Activated naive CD8-positive, alpha-beta T cell (primary cell): ENCODE measurements around the gene SSBP2.
"Not testable (repeated sequence)": the region's sequence is repeated elsewhere in the genome, so short reads cannot be mapped to it uniquely, and the experiment has no call there.

Experiments
- H3K27ac Mint-ChIP-seq: one replicate; pipeline ENCODE4 v1.8.0; 2021; ENCODE audit warnings: mixed read lengths
- H3K27me3 Mint-ChIP-seq: one replicate; pipeline ENCODE4 v1.8.0; 2021; ENCODE audit warnings: mixed read lengths
- H3K36me3 Mint-ChIP-seq: one replicate; pipeline ENCODE4 v1.8.0; 2021; ENCODE audit warnings: mixed read lengths
- H3K4me1 Mint-ChIP-seq: one replicate; pipeline ENCODE4 v1.8.0; 2021; ENCODE audit warnings: low read depth, mixed read lengths
- H3K4me3 Mint-ChIP-seq: one replicate; pipeline ENCODE4 v1.8.0; 2021; ENCODE audit warnings: mild to moderate bottlenecking, mixed read lengths
- H3K9me3 Mint-ChIP-seq: one replicate; pipeline ENCODE4 v1.8.0; 2021; ENCODE audit warnings: low read depth, mixed read lengths

SSBP2 gene

DNA sequence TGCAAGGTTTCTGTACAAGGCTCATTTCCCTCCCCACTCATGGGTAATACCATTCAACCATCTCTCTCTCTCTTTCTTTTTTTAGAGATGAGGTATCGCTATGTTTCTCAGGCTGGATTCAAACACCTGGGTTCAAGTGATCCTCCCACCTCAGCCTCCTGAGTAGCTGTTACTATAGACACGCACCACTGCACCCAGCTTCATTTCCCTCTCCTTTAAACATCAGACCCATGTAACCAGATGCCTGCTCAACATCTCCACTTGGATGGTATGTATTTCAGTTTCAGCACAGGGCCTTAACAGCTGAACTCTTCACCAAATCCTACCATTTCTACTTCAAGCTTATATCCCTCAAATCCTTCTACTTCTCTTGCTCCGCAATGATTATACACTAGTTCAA is 117.4 kb downstream of the SSBP2 start:
- peaks cover 7% of the 10 kb centered on the region for H3K36me3 Mint-ChIP-seq
- no peaks in the 10 kb centered on the region for H3K4me1 Mint-ChIP-seq
- H3K4me3 Mint-ChIP-seq, result no peak overlapping the region
- peaks cover 7% of the 10 kb centered on the region for H3K9me3 Mint-ChIP-seq
- H3K27me3 Mint-ChIP-seq, result no peaks in the 10 kb centered on the region
- H3K27ac Mint-ChIP-seq, result no peak overlapping the region

- H3K4me1 Mint-ChIP-seq, result peaks cover 6% of the 10 kb centered on the region
- peaks cover 8% of the 10 kb centered on the region for H3K9me3 Mint-ChIP-seq
- H3K27ac Mint-ChIP-seq, result no peak overlapping the region
- peaks cover 11% of the 10 kb centered on the region for H3K36me3 Mint-ChIP-seq
- H3K27me3 Mint-ChIP-seq, result no peaks in the 10 kb centered on the region
- no peak overlapping the region for H3K4me3 Mint-ChIP-seq
These were observed 118.2 kb downstream of the SSBP2 start for GRCh38 chr5:81632679-81633078.

DNA sequence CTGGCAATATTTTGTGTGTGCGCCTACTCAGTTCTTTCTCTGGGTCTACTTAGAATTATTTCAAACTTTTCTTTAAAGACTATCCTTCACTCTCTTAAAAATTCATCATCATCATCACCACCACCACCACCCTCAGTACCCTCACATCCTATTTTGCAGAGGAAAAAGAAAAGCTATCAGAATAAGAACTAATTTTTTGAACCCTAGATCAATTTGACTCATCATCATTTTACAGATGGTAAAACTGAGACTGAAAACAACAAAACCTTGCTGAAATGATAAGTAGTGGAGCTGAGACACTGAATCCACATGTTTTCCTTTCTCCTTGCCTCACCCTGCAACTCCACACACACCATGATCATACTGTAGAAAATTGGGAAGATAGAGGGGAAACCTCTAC is 119.3 kb downstream of the SSBP2 start:
- Mint-ChIP-seq H3K4me3 (no peak overlapping the region), H3K9me3 (peaks cover 8% of the 10 kb centered on the region), H3K4me1 (peaks cover 6% of the 10 kb centered on the region), H3K36me3 (peaks cover 14% of the 10 kb centered on the region), H3K27me3 (no peaks in the 10 kb centered on the region), H3K27ac (no peak overlapping the region)

- no peaks in the 10 kb centered on the region for H3K27me3 Mint-ChIP-seq
- peaks cover 6% of the 10 kb centered on the region for H3K4me1 Mint-ChIP-seq
- H3K9me3 Mint-ChIP-seq, result peaks cover 8% of the 10 kb centered on the region
- peaks cover 14% of the 10 kb centered on the region for H3K36me3 Mint-ChIP-seq
- H3K4me3 Mint-ChIP-seq, result no peak overlapping the region
- H3K27ac Mint-ChIP-seq, result no peak overlapping the region
These were observed 119.8 kb downstream of the SSBP2 start for GRCh38 chr5:81631124-81631523.

DNA sequence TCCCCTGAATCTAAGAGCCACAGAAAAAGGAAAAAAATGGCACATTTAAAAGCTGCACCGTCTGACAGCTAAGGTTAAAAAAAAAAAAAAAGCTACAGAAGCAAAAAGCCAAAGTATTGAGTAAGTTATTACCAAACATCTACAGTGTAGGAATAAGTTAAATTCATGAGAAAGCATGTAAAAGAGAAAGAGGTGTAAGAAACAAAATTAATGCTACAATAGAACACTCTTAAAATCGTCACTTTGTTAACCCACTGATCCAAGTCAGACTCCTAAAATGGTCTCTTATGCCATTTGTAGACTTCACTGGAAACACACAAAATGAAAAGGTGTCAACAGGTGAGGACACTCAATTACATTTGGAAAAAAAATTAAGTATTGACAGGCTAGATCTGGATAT is 120.2 kb downstream of the SSBP2 start:
- H3K36me3 Mint-ChIP-seq, result peaks cover 14% of the 10 kb centered on the region
- peaks cover 8% of the 10 kb centered on the region for H3K9me3 Mint-ChIP-seq
- no peak overlapping the region for H3K27ac Mint-ChIP-seq
- no peaks in the 10 kb centered on the region for H3K27me3 Mint-ChIP-seq
- H3K4me3 Mint-ChIP-seq, result no peak overlapping the region
- H3K4me1 Mint-ChIP-seq, result peaks cover 6% of the 10 kb centered on the region

- no peak overlapping the region for H3K27ac Mint-ChIP-seq
- H3K4me1 Mint-ChIP-seq, result peaks cover 6% of the 10 kb centered on the region
- peaks cover 16% of the 10 kb centered on the region for H3K36me3 Mint-ChIP-seq
- no peak overlapping the region for H3K4me3 Mint-ChIP-seq
- H3K27me3 Mint-ChIP-seq, result no peaks in the 10 kb centered on the region
- peaks cover 8% of the 10 kb centered on the region for H3K9me3 Mint-ChIP-seq
These were observed 120.9 kb downstream of the SSBP2 start for GRCh38 chr5:81629986-81630385.

DNA sequence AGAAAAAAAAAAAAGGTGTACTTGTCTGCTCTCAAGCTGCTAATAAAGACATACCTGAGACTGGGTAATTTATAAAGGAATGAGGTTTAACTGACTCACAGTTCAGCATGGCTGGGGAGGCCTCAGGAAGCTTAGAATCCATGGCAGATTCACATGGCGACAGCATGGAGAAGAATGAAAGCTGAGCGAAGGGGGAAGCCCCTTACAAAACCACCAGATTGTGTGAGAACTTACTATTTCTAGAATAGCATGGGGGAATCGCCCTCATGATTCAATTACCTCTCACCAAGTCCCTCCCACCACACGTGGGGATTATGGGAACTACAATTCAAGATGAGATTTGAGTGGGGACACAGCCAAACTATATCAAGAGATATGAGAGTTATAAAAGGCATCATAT is 122.8 kb downstream of the SSBP2 start:
- H3K27me3 Mint-ChIP-seq, result not testable (repeated sequence)

GRCh38 chr5:81626524-81626923 is 124.4 kb downstream of the SSBP2 start:
- peaks cover 6% of the 10 kb centered on the region for H3K4me1 Mint-ChIP-seq
- no peak overlapping the region for H3K4me3 Mint-ChIP-seq
- peaks cover 23% of the 10 kb centered on the region for H3K36me3 Mint-ChIP-seq
- H3K9me3 Mint-ChIP-seq, result peaks cover 8% of the 10 kb centered on the region
- H3K27ac Mint-ChIP-seq, result no peak overlapping the region
- no peaks in the 10 kb centered on the region for H3K27me3 Mint-ChIP-seq

More for the DNA sequence above, 122.8 kb downstream of the SSBP2 start:
- not testable (repeated sequence) for H3K9me3 Mint-ChIP-seq, H3K27ac Mint-ChIP-seq, H3K4me1 Mint-ChIP-seq, H3K4me3 Mint-ChIP-seq
- peaks cover 16% of the 10 kb centered on the region for H3K36me3 Mint-ChIP-seq

DNA sequence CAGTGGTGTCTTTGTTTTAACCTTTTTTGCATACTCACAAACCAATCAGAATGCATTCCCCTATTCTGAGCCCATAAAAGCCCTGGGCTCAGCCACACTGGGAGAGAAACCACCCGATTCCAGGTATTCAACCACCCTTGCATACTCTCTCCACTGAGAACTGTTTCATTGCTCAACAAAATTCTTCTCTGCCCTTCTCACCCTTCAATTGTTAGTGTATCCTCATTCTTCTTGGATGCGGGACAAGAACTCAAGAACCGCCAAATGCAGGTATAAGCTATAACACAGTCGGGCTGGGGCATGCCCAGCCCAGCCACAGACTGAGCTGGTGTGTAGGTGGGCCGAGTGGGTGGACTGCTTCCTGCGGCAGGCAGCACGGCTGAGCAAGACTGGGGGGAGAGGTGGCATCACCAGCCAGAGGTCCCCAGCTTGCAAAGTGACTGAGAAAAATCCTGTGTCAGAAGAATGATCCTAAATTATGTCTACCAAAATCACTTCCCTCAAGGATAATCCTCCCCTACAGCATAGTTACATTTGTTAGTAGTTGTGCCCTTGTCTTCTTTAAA is 141.0 kb downstream of the SSBP2 start:
- H3K36me3 Mint-ChIP-seq, result peaks cover 38% of the 10 kb centered on the region

GRCh38 chr5:81608976-81609375 is 141.9 kb downstream of the SSBP2 start:
- no peaks in the 10 kb centered on the region for H3K9me3 Mint-ChIP-seq
- H3K27ac Mint-ChIP-seq, result no peak overlapping the region
- H3K4me3 Mint-ChIP-seq, result no peak overlapping the region
- H3K4me1 Mint-ChIP-seq, result peaks cover 14% of the 10 kb centered on the region
- no peaks in the 10 kb centered on the region for H3K27me3 Mint-ChIP-seq
- peaks cover 32% of the 10 kb centered on the region for H3K36me3 Mint-ChIP-seq

More for the DNA sequence above, 141.0 kb downstream of the SSBP2 start:
- no peak overlapping the region for H3K4me3 Mint-ChIP-seq
- no peaks in the 10 kb centered on the region for H3K27me3 Mint-ChIP-seq
- H3K9me3 Mint-ChIP-seq, result no peaks in the 10 kb centered on the region
- no peak overlapping the region for H3K27ac Mint-ChIP-seq
- H3K4me1 Mint-ChIP-seq, result peaks cover 8% of the 10 kb centered on the region

GRCh38 chr5:81607693-81608092 is 143.2 kb downstream of the SSBP2 start:
- Mint-ChIP-seq H3K4me1 (peaks cover 14% of the 10 kb centered on the region), H3K4me3 (no peak overlapping the region), H3K36me3 (peaks cover 30% of the 10 kb centered on the region), H3K27ac (no peak overlapping the region), H3K27me3 (no peaks in the 10 kb centered on the region), H3K9me3 (no peaks in the 10 kb centered on the region)

DNA sequence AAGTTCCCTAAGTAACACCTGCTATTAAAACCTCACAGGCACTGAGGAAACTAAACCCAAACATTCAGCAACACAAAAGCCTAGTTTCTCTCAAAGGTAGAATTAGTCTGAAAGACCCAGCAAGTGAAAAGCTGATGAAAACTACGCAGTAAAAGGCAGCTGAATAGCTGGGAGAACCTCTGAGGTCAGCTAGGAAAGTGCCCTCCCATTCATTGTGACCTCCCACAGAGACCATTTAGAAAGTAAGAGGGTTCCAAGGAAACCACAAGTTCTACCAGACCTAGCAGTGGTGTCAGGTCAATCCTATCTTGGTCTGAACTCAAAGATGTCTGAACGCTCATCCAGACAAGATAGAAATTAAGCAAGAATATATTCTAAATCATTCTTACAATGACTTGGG is 144.7 kb downstream of the SSBP2 start:
- Mint-ChIP-seq H3K4me3 (no peak overlapping the region), H3K9me3 (no peaks in the 10 kb centered on the region)

GRCh38 chr5:81605299-81605698 is 145.6 kb downstream of the SSBP2 start:
- Mint-ChIP-seq H3K4me1 (peaks cover 16% of the 10 kb centered on the region), H3K4me3 (no peak overlapping the region)

More for the DNA sequence above, 144.7 kb downstream of the SSBP2 start:
- Mint-ChIP-seq H3K27me3 (no peaks in the 10 kb centered on the region), H3K36me3 (peaks cover 35% of the 10 kb centered on the region), H3K27ac (no peak overlapping the region), H3K4me1 (peaks cover 16% of the 10 kb centered on the region)

GRCh38 chr5:81604193-81604592 is 146.7 kb downstream of the SSBP2 start:
- Mint-ChIP-seq H3K4me1 (peaks cover 16% of the 10 kb centered on the region), H3K36me3 (peaks cover 26% of the 10 kb centered on the region), H3K27me3 (no peaks in the 10 kb centered on the region), H3K4me3 (no peak overlapping the region), H3K27ac (no peak overlapping the region), H3K9me3 (no peaks in the 10 kb centered on the region)

More at GRCh38 chr5:81605299-81605698, 145.6 kb downstream of the SSBP2 start:
- H3K9me3 Mint-ChIP-seq, result no peaks in the 10 kb centered on the region
- no peaks in the 10 kb centered on the region for H3K27me3 Mint-ChIP-seq
- no peak overlapping the region for H3K27ac Mint-ChIP-seq
- peaks cover 30% of the 10 kb centered on the region for H3K36me3 Mint-ChIP-seq

DNA sequence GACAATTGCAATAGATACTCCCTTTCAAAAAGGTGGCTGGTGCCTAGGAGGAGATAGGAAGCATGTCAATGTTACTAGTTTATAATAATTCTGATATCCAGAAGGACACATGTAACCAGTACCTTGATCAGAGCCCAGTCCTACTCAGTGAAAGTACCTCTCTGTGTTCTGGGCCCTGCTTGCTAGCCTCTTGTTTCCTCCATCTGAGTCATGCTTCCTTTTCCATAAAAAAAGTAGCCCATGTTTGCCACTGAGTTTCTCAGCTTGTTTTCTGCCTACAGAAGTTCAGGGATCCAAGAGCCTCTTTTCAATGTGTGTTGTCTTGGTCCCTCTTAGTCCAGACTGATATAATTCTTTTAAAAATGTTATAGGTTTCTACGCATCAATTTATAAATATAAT is 149.0 kb downstream of the SSBP2 start:
- Mint-ChIP-seq H3K9me3 (peaks cover 10% of the 10 kb centered on the region), H3K4me1 (peaks cover 16% of the 10 kb centered on the region), H3K4me3 (no peak overlapping the region), H3K36me3 (peaks cover 29% of the 10 kb centered on the region), H3K27me3 (no peaks in the 10 kb centered on the region), H3K27ac (no peak overlapping the region)

DNA sequence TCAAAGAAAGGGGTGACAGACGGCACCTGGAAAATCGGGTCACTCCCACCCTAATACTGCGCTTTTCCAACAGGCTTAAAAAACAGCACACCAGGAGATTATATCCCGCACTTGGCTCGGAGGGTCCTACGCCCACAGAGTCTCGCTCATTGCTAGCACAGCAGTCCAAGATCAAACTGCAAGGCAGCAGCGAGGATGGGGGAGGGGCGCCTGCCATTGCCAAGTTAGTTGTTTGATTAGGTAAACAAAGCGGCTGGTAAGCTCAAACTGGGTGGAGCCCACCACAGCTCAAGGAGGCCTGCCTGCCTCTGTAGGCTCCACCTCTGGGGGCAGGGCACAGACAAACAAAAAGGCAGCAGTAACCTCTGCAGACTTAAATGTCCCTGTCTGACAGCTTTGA is 158.8 kb downstream of the SSBP2 start:
- not testable (repeated sequence) for H3K27me3 Mint-ChIP-seq, H3K9me3 Mint-ChIP-seq, H3K4me3 Mint-ChIP-seq, H3K27ac Mint-ChIP-seq
- Mint-ChIP-seq H3K36me3 (peaks cover 22% of the 10 kb centered on the region), H3K4me1 (peaks cover 15% of the 10 kb centered on the region)
